Chondrocyte (in vitro differentiated cells): ENCODE data around the gene CCDC148. TPM values are rescaled to one million over a fixed set of nuclear protein-coding genes. Genes with fewer than 3 reads are reported as not detected.

Experiments used
- DNase-seq: peaks from one replicate; pipeline ENCODE4 v3.0.0; 2021; ENCODE audit warnings: mixed read lengths, low spot score
- H3K27ac Mint-ChIP-seq: one replicate; pipeline ENCODE4 v1.8.0; 2021; ENCODE audit warnings: mild to moderate bottlenecking, moderate library complexity, mixed read lengths; ENCODE audit not compliant: unreplicated experiment
- H3K27me3 Mint-ChIP-seq: 2 replicates; pipeline ENCODE4 v1.8.0; 2021; ENCODE audit warnings: low read depth, mixed read lengths
- H3K36me3 Mint-ChIP-seq: 2 replicates; pipeline ENCODE4 v1.8.0; 2021; ENCODE audit warnings: low read depth, mixed read lengths
- H3K4me1 Mint-ChIP-seq: 2 replicates; pipeline ENCODE4 v1.8.0; 2021; ENCODE audit warnings: low read depth, mild to moderate bottlenecking, mixed read lengths
- H3K4me3 Mint-ChIP-seq: one replicate; pipeline ENCODE4 v1.8.0; 2021; ENCODE audit warnings: mild to moderate bottlenecking, moderate library complexity, mixed read lengths; ENCODE audit not compliant: unreplicated experiment
- H3K9me3 Mint-ChIP-seq: 2 replicates; pipeline ENCODE4 v1.8.0; 2021; ENCODE audit warnings: low read depth, mixed read lengths
- CTCF ChIP-seq: fragments of 200-600 bp; sonication (generic); IDR thresholded peaks from 2 replicates; pipeline ENCODE4 v1.5.0; 2021; ENCODE audit warnings: antibody characterized with exemption, mild to moderate bottlenecking, moderate library complexity
- total RNA-seq: library from RNA; stranded (reverse); gene quantifications from 3 replicates; pipeline ENCODE4 v1.2.1, GENCODE V29; 2021

Gene CCDC148
- total RNA-seq, 1 donor from 2014 or later, result 0.52 TPM

- H3K4me3 Mint-ChIP-seq, result no peak overlapping the region
- peaks cover 2% of the 10 kb centered on the region for H3K36me3 Mint-ChIP-seq
- H3K9me3 Mint-ChIP-seq, result peaks cover 5% of the 10 kb centered on the region
- no peak for DNase-seq
- H3K4me1 Mint-ChIP-seq, result peaks cover 9% of the 10 kb centered on the region
- TF ChIP-seq CTCF, result no peak
- no peaks in the 10 kb centered on the region for H3K27me3 Mint-ChIP-seq
- H3K27ac Mint-ChIP-seq, result no peak overlapping the region
Observed at GRCh38 chr2:158276619-158277471, 179.7 kb downstream of the CCDC148 start.

GRCh38 chr2:158273791-158274190 is 182.8 kb downstream of the CCDC148 start:
- no peak overlapping the region for H3K27ac Mint-ChIP-seq
- no peaks in the 10 kb centered on the region for H3K36me3 Mint-ChIP-seq
- peaks cover 16% of the 10 kb centered on the region for H3K4me1 Mint-ChIP-seq
- H3K4me3 Mint-ChIP-seq, result no peak overlapping the region
- H3K9me3 Mint-ChIP-seq, result no peaks in the 10 kb centered on the region
- DNase-seq, result no peak
- no peaks in the 10 kb centered on the region for H3K27me3 Mint-ChIP-seq
- no peak for TF ChIP-seq CTCF

- H3K4me1 Mint-ChIP-seq, result peaks cover 16% of the 10 kb centered on the region
- no peaks in the 10 kb centered on the region for H3K9me3 Mint-ChIP-seq
- no peaks in the 10 kb centered on the region for H3K27me3 Mint-ChIP-seq
- no peak for TF ChIP-seq CTCF
- H3K4me3 Mint-ChIP-seq, result no peak overlapping the region
- H3K36me3 Mint-ChIP-seq, result no peaks in the 10 kb centered on the region
- no peak overlapping the region for H3K27ac Mint-ChIP-seq
- DNase-seq, result no peak
Observed at GRCh38 chr2:158270536-158270935, 186.0 kb downstream of the CCDC148 start.

- Mint-ChIP-seq H3K27ac (no peak overlapping the region), H3K9me3 (no peaks in the 10 kb centered on the region), H3K4me3 (no peak overlapping the region), H3K27me3 (no peaks in the 10 kb centered on the region), H3K36me3 (no peaks in the 10 kb centered on the region), H3K4me1 (peaks cover 16% of the 10 kb centered on the region)
- TF ChIP-seq CTCF, result no peak
- no peak for DNase-seq
Observed at GRCh38 chr2:158269143-158269542, 187.4 kb downstream of the CCDC148 start.

- no peak for DNase-seq
- Mint-ChIP-seq H3K27ac (no peak overlapping the region), H3K4me3 (no peak overlapping the region), H3K4me1 (peaks cover 7% of the 10 kb centered on the region), H3K36me3 (no peaks in the 10 kb centered on the region), H3K27me3 (no peaks in the 10 kb centered on the region), H3K9me3 (peaks cover 7% of the 10 kb centered on the region)
- TF ChIP-seq CTCF, result no peak
Observed at GRCh38 chr2:158266111-158266510, 190.4 kb downstream of the CCDC148 start.
